SK-N-SH (cell line): ENCODE results near the gene PBX3. TPM values are rescaled to one million over a fixed set of nuclear protein-coding genes. Genes with fewer than 3 reads are reported as not detected.

Experiments
- CTCF ChIA-PET: fragments of 300-600, 350-600 bp; formaldehyde crosslinking; extraction: SDS; loops from one replicate; lab custom pipeline; 2021; lab: Yijun Ruan, JAX
- POLR2A ChIA-PET: fragments of 350-600 bp; sonication (Branson Sonifier 250); formaldehyde crosslinking; extraction: SDS; loops from one replicate; lab custom pipeline; 2020; ENCODE audit warnings: antibody characterized with exemption, inconsistent platforms; lab: Yijun Ruan, JAX
- DNase-seq: peaks from one replicate; pipeline ENCODE4 v3.0.0; 2012
- H2AFZ ChIP-seq: fragments of 200-600 bp; sonication (generic); 2 replicates; pipeline ENCODE4 v1.8.1; 2016; ENCODE audit warnings: antibody characterized with exemption, mild to moderate bottlenecking, low read depth
- H3F3A ChIP-seq: fragments of 200-600 bp; sonication (generic); replicated peaks from 2 replicates; pipeline ENCODE3; 2016; ENCODE audit warnings: antibody characterized with exemption, mild to moderate bottlenecking; ENCODE audit not compliant: insufficient read depth
- H3K27ac ChIP-seq, 2 experiments: fragments of 200-500 bp in 1 of 2; fragments of 200-600 bp in 1 of 2; sonication (Bioruptor generic) in 1 of 2; sonication (generic), shearing (Covaris generic) in 1 of 2; 2 replicates each; pipeline versions ENCODE4 v1.5.1 to v1.6.1; 2014 to 2016; ENCODE audit warnings: low read depth in 2 of 2, inconsistent platforms in 1 of 2, low read length in 1 of 2, mild to moderate bottlenecking in 1 of 2, mixed read lengths in 1 of 2
- H3K27me3 ChIP-seq: fragments of 200-600 bp; sonication (generic), shearing (Covaris generic); 2 replicates; pipeline ENCODE4 v1.6.1; 2016; ENCODE audit warnings: mixed run types; ENCODE audit not compliant: insufficient read depth
- H3K36me3 ChIP-seq, 2 experiments: fragments of 200-500 bp in 1 of 2; fragments of 200-600 bp in 1 of 2; sonication (Bioruptor generic) in 1 of 2; sonication (generic) in 1 of 2; replicated peaks in 1 of 2; 2 replicates each; pipeline versions ENCODE3 to v1.5.1; 2014 to 2016; ENCODE audit warnings: low read length in 1 of 2, mild to moderate bottlenecking in 1 of 2; ENCODE audit not compliant: insufficient read depth in 2 of 2, control insufficient read depth in 1 of 2
- H3K4me1 ChIP-seq, 2 experiments: fragments of 200-500 bp in 1 of 2; fragments of 200-600 bp in 1 of 2; sonication (Bioruptor generic) in 1 of 2; sonication (generic), shearing (Covaris generic) in 1 of 2; 2 replicates each; pipeline versions ENCODE4 v1.5.1 to v1.6.1; 2014 to 2016; ENCODE audit warnings: low read depth in 1 of 2, low read length in 1 of 2, mixed run types in 1 of 2; ENCODE audit not compliant: insufficient read depth in 2 of 2, control insufficient read depth in 1 of 2
- H3K4me2 ChIP-seq: fragments of 200-600 bp; sonication (generic), shearing (Covaris generic); 2 replicates; pipeline ENCODE4 v1.6.1; 2017; ENCODE audit warnings: mixed run types
- H3K4me3 ChIP-seq, 2 experiments: fragments of 200-500 bp in 1 of 2; fragments of 200-600 bp in 1 of 2; sonication (Bioruptor generic) in 1 of 2; sonication (generic), shearing (Covaris generic) in 1 of 2; 2 replicates each; pipeline versions ENCODE4 v1.5.1 to v1.8.1; 2014 to 2016; ENCODE audit warnings: low read depth in 2 of 2, inconsistent platforms in 1 of 2, low read length in 1 of 2, mild to moderate bottlenecking in 1 of 2, mixed read lengths in 1 of 2, moderate library complexity in 1 of 2
- H3K79me2 ChIP-seq: fragments of 200-600 bp; sonication (generic); 2 replicates; pipeline ENCODE4 v1.8.1; 2017; ENCODE audit warnings: mild to moderate bottlenecking; ENCODE audit not compliant: insufficient read depth
- H3K9ac ChIP-seq: fragments of 200-600 bp; sonication (generic); 2 replicates; pipeline ENCODE4 v1.6.1; 2017; ENCODE audit warnings: mixed run types
- H3K9me2 ChIP-seq: fragments of 200-600 bp; sonication (generic); 2 replicates; pipeline ENCODE4 v1.6.1; 2017; ENCODE audit warnings: mixed run types
- H3K9me3 ChIP-seq: fragments of 200-600 bp; sonication (generic); 2 replicates; pipeline ENCODE4 v1.6.1; 2017; ENCODE audit warnings: mixed run types, mild to moderate bottlenecking, moderate library complexity
- H4K20me1 ChIP-seq: fragments of 200-600 bp; sonication (generic); 2 replicates; pipeline ENCODE4 v1.6.1; 2017; ENCODE audit warnings: mild to moderate bottlenecking, mixed run types; ENCODE audit not compliant: insufficient read depth
- CHD2 ChIP-seq: fragments of 150-350 bp; IDR thresholded peaks from 2 replicates; pipeline ENCODE4 v1.6.1; 2018; ENCODE audit warnings: low read length; ENCODE audit not compliant: partially characterized antibody
- CTCF ChIP-seq: fragments of 200-600 bp; sonication (generic); IDR thresholded peaks from 2 replicates; pipeline ENCODE4 v1.6.1; 2017; ENCODE audit warnings: antibody characterized with exemption, mild to moderate bottlenecking, moderate library complexity
- ELF1 ChIP-seq: IDR thresholded peaks from 2 replicates; pipeline ENCODE4 v1.4.0; 2012
- EP300 ChIP-seq, 2 experiments: IDR thresholded peaks; 2 replicates each; pipeline versions ENCODE4 v1.4.0 to v1.6.1; 2012; ENCODE audit warnings: borderline replicate concordance in 1 of 2, low read depth in 1 of 2, low read length in 1 of 2
- FOXJ3 ChIP-seq: sonication (generic); formaldehyde crosslinking; IDR thresholded peaks from 2 replicates; pipeline ENCODE4 v1.5.1; 2020; ENCODE audit warnings: mild to moderate bottlenecking, missing genetic modification reagents
- NFIC ChIP-seq: IDR thresholded peaks from 2 replicates; pipeline ENCODE4 v1.4.0; 2012; ENCODE audit warnings: borderline replicate concordance
- NRF1 ChIP-seq: IDR thresholded peaks from 2 replicates; pipeline ENCODE4 v1.6.1; 2012; ENCODE audit warnings: low read depth, mild to moderate bottlenecking, low read length
- RFX5 ChIP-seq: IDR thresholded peaks from 2 replicates; pipeline ENCODE4 v1.6.1; 2012; ENCODE audit warnings: mild to moderate bottlenecking, improper control_type of control experiment, low read length
- SIN3A ChIP-seq: IDR thresholded peaks from 2 replicates; pipeline ENCODE4 v1.6.1; 2012; ENCODE audit warnings: low read depth, mild to moderate bottlenecking, low read length, moderate library complexity, borderline replicate concordance
- SMC3 ChIP-seq: IDR thresholded peaks from 2 replicates; pipeline ENCODE4 v1.6.1; 2012; ENCODE audit warnings: low read depth, low read length, improper control_type of control experiment
- TAF1 ChIP-seq: IDR thresholded peaks from 2 replicates; pipeline ENCODE4 v1.6.1; 2012; ENCODE audit warnings: low read depth, mild to moderate bottlenecking, low read length, moderate library complexity, borderline replicate concordance
- TEAD4 ChIP-seq: IDR thresholded peaks from 2 replicates; pipeline ENCODE4 v1.4.0; 2012; ENCODE audit warnings: mild to moderate bottlenecking, borderline replicate concordance; ENCODE audit not compliant: insufficient read depth
- WGBS: methylation state at CpG from one replicate; pipeline ENCODE4 v1.1.6; 2017; ENCODE audit warnings: low lambda C conversion rate; 5-methylcytosine and 5-hydroxymethylcytosine counted together
- polyA plus RNA-seq, 3 experiments: library from polyadenylated mRNA; depleted of rRNA; stranded (reverse); fragments of >200 nt; gene quantifications; 2 replicates each; pipeline ENCODE4 v1.2.3, GENCODE V29; 2012

PBX3 gene
- polyA plus RNA-seq, 1 of the 3 experiments (the other 2 are of a cell fraction): 73.0 TPM

DNA sequence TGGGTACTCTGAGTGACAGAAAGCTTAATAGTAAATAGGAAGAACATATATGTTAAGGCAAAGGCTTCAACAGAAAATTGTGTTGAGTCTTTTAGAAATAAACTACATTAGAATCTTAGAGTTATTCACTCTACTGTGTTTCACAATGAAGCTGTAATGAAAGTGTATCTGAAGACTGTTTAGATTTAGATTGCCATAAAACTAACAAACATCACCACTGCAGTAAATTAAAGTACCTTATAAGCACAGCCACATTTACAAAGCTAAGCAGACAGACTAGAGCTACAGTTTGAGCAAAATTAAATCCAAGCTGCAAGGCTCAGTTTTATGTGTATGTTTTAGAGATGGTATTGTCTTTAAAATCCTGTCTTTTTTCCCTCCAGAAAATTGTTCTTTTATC lies 172.4 kb downstream of the PBX3 start (continued):
- TF ChIP-seq NRF1: no peak

DNA sequence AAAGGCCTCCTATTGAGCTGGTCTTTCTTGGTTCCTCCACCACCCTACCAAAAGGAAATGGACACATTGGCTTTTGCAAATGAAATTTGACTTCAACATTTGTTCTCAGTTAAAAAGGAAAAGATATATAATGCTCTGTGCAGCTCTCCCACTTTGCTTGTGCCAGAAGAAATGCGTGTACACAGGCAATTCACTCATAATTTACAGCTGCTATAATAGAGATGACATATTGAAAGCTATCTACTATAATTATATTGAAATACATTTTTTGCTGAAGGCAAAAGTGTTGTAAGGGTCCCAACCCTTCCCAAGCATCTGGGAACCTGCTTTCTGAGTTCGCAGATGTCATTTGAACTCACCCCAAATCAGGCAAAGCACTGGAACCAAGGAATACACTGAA lies 173.2 kb downstream of the PBX3 start:
- WGBS: 85% methylated on average over 2 of the region's 2 CpGs
- Histone ChIP-seq H3K36me3 (peaks cover 29 to 58% of the 10 kb centered on the region in 2 experiments), H3K9me2 (no peaks in the 10 kb centered on the region), H3K4me3 (no peak overlapping the region), H3K4me1 (peaks cover 0 to 3% of the 10 kb centered on the region in 2 experiments; a peak in 2 of 4 replicates), H3K79me2 (peaks cover 84% of the 10 kb centered on the region), H2AFZ (no peak overlapping the region), H3K27ac (no peak overlapping the region; a peak in 2 of 4 replicates), H3K4me2 (no peak overlapping the region), H3K9ac (no peak overlapping the region), H3K27me3 (no peaks in the 10 kb centered on the region), H4K20me1 (peaks cover 8% of the 10 kb centered on the region; the same call in 1 of the 2 replicates), H3F3A (peaks cover 16% of the 10 kb centered on the region), H3K9me3 (no peaks in the 10 kb centered on the region)
- DNase-seq: peak; percentile 10
- ChIA-PET POLR2A (no interaction called here), CTCF (interaction anchor here (0.9 to 1.3 kb wide), 2 partner anchors 9 to 362 kb away, joined by 3 to 4 read pairs; no protein-coding TSS in a partner anchor)
- TF ChIP-seq TEAD4: no peak
- TF ChIP-seq EP300 (IDR thresholded peaks at IDR 0.05; ENCODE audit: borderline replicate concordance in 1 of 2, low read depth in 1 of 2, low read length in 1 of 2): peak in 1 of 2 experiments; percentile 50; a peak in 1 of 4 replicates

- TF ChIP-seq TEAD4 (no peak), SMC3 (no peak), ELF1 (no peak), EP300 (IDR thresholded peaks at IDR 0.05; ENCODE audit: borderline replicate concordance in 1 of 2, low read depth in 1 of 2, low read length in 1 of 2) (no peak), FOXJ3 (CRISPR knock-in tag) (no peak)
- TF ChIP-seq, all 33 proteins: peak for 0
- Histone ChIP-seq H3K9ac (no peak overlapping the region), H3K79me2 (peaks cover 89% of the 10 kb centered on the region), H3K4me3 (no peak overlapping the region), H3K4me2 (no peak overlapping the region), H4K20me1 (peaks cover 8% of the 10 kb centered on the region; the same call in 1 of the 2 replicates), H3K9me3 (no peaks in the 10 kb centered on the region), H3F3A (peaks cover 16% of the 10 kb centered on the region), H3K9me2 (no peaks in the 10 kb centered on the region), H3K4me1 (peaks cover 0 to 3% of the 10 kb centered on the region in 2 experiments; a peak in 2 of 4 replicates), H2AFZ (no peak overlapping the region), H3K27ac (peak overlapping the region in 1 of 2 experiments; percentile 6; a peak in 1 of 4 replicates), H3K36me3 (peaks cover 12 to 50% of the 10 kb centered on the region in 2 experiments), H3K27me3 (no peaks in the 10 kb centered on the region)
- POLR2A ChIA-PET: no interaction called here
- 78% methylated on average over 1 of the region's 1 CpG for WGBS
- CTCF ChIA-PET: interaction anchor here (0.7 to 0.9 kb wide), 2 partner anchors 12 to 515 kb away, joined by 3 read pairs; no protein-coding TSS in a partner anchor
- DNase-seq: no peak
Measured at GRCh38 chr9:125922854-125923253, 175.7 kb downstream of the PBX3 start.

DNA sequence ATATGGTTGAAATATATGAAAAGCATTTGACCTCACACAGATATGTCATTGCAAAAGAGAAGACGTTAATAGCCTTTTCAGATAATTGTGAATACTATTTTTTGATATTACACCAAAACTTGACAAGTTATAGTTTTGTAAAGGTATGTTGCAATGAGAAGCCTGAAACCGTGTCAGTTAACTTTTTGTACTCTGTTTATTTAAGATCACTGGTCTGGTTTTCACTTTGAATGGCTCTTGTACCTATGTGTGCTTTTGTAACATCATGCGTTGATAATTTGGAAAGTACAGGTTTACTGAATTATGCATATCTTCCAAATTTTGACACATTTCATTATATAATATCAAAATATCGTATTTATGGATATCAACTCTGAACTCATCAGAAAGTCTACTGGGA lies 177.2 kb downstream of the PBX3 start:
- Histone ChIP-seq H3K9me2 (no peaks in the 10 kb centered on the region), H3K4me1 (peaks cover 0 to 3% of the 10 kb centered on the region in 2 experiments; a peak in 2 of 4 replicates), H3K27ac (no peak overlapping the region), H3F3A (peaks cover 14% of the 10 kb centered on the region), H3K4me3 (no peak overlapping the region), H3K36me3 (peaks cover 10 to 41% of the 10 kb centered on the region in 2 experiments), H3K79me2 (peaks cover 80% of the 10 kb centered on the region), H4K20me1 (peaks cover 8% of the 10 kb centered on the region; the same call in 1 of the 2 replicates), H3K27me3 (no peaks in the 10 kb centered on the region), H3K9me3 (no peaks in the 10 kb centered on the region), H3K4me2 (no peak overlapping the region), H2AFZ (no peak overlapping the region), H3K9ac (no peak overlapping the region)
- TF ChIP-seq TAF1 (no peak), RFX5 (no peak), CHD2 (no peak), CTCF (no peak), NFIC (no peak), SIN3A (no peak)
- no peak for DNase-seq
- WGBS: 98% methylated on average over 4 of the region's 4 CpGs
- POLR2A ChIA-PET: no interaction called here
- CTCF ChIA-PET: interaction anchor here (1.4 kb wide), 1 partner anchor 13 kb away, joined by 3 read pairs; no protein-coding TSS in a partner anchor
